ENCODE measurements around the gene RANGRF.

The RANGRF gene

GRCh38 chr17:8314797-8315763 is 26.6 kb downstream of the RANGRF start:
- DNase-seq (ENCODE audit: low read depth, low spot score) = no peak

DNA sequence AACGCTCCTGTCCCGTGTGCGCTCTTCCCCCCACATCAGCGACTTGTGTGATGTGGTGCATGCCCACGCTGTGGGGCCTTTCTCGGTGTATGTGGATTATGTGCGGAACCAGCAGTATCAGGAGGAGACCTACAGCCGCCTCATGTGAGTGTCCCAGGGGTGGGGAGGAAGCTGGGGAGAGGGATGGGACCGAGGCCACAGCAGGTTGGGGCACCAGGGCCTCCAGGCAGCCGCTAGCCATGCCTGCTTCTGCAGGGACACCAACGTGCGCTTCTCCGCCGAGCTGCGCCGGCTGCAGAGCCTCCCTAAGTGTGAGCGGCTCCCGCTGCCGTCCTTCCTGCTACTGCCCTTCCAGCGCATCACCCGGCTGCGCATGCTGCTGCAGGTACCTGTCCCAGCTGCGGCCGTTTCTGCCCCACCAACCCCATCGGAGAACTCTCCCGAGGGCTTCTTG is 27.3 kb downstream of the RANGRF start:
- DNase-seq (ENCODE audit: low read depth, low spot score) = no peak

DNA sequence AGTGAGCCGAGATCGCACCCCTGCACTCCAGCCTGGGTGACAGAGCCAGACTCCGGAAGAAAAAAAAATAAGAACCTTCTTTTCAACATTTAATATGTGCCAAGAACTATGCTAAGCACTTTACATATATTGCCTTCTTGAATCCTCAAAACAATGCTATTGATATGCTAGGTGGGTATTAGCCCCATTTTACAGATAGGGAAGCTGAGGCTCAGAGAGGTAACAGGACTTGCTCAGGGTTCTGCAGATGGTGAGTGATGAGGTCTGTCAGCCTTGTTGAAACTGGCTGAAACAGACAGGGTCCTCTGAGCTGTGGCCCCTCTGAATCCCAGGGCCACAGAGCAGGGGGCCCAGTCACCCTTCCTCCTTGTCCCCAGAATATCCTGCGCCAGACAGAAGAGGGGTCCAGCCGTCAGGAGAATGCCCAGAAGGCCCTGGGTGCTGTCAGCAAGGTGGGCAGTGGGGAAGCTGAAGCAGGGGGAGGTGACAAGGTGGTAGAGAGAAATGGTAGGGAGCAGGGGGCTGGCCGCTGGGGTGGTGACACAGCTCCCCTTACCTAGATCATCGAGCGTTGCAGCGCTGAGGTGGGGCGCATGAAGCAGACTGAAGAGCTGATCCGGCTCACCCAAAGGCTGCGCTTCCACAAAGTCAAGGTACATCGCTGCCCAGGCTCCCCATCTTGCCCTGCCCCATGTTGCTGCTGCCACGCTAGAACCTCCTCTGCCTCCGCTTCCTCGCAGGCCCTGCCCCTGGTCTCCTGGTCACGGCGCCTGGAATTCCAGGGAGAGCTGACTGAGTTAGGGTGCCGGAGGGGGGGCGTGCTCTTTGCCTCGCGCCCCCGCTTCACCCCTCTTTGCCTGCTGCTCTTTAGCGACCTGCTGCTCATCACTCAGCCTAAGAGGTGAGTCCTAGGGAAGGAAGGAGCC is 29.8 kb downstream of the RANGRF start:
- no peak for DNase-seq (ENCODE audit: low read depth, low spot score)

DNA sequence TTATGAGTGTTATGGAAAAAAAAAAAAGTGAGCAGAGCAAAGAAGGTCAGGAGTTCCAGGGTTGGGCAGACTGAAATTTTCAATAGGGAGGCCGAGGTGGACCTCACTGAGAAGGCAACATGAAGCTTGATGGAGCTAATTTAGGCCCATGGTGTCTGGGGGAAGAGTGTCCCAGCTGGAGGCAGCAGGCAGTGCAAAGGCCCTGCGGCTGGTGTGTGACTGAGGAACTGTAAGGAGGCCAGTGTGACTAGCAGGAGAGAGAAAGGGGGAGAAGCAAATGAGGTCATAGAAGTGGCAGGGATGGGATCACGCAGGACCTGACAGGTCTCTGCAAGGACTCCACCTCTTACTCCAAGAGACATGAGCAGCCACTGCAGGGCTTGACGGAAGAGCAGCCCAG is 31.8 kb downstream of the RANGRF start:
- DNase-seq (ENCODE audit: low read depth, low spot score) = no peak

DNA sequence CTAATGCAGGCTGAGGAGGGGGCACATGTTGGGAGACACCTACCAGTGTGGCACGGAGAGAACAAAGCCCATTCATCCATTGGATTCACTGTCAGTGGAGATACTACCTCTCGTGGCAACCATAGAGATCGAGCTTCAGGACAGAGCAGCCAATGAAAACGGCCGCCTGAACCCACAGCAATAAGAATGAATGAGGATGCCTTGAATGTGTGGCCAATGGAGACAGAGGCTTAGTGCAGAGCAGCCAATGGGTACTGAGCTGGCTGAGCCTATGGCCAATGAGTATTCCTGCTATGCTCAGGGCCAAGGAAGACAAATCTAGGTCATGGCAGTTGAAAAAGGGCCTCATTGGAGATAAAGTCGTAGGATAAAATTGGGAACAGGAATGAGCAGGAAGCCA is 32.5 kb downstream of the RANGRF start:
- DNase-seq (ENCODE audit: low read depth, low spot score) = no peak

GRCh38 chr17:8322061-8322460 is 33.6 kb downstream of the RANGRF start:
- DNase-seq (ENCODE audit: low read depth, low spot score) = no peak

GRCh38 chr17:8324132-8324531 is 35.7 kb downstream of the RANGRF start:
- DNase-seq (ENCODE audit: low read depth, low spot score) = no peak

GRCh38 chr17:8324923-8325322 is 36.5 kb downstream of the RANGRF start:
- DNase-seq (ENCODE audit: low read depth, low spot score) = no peak

DNA sequence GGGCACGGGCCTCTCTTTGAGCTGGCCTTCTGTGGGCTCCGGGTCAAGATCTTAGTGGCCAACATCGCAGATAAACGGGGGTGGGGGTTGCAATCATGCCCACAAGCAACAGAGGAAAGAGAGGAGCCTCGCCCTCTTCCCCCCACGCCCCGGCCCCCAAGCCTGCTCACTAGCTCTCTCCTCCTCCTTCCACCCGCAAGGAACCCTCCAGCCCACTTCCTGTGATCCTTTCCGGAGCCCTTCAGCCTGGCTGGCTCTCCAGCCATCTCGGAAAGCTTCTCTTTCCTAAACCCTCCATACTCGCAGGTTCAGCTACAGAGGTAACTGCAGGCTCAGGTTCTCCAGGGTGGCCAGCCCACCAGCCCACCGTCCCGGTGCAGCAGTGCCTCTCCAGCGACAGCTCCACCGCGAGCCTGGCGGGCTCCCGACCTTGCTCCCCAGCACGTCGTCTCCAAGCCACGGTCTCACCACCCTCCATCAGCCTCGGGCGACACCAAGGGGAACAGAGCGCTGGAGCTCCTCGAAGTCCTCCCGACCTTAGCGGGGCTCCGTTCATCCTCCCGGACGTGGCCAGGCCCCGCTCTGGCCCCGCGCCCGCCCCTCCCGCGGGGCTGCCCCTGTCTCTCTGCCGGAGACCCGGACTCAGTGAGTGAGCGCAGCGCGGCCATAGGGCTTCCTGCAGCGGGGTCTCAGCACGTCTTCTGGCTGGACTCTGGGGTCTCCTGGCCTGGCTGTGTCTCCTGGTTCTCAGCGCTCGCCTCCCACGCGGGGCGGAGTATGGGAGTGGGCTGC is 38.2 kb downstream of the RANGRF start:
- DNase-seq (ENCODE audit: low read depth, low spot score) = peak; percentile 54

GRCh38 chr17:8327303-8327649 is 38.8 kb downstream of the RANGRF start:
- DNase-seq (ENCODE audit: low read depth, low spot score) = no peak

DNA sequence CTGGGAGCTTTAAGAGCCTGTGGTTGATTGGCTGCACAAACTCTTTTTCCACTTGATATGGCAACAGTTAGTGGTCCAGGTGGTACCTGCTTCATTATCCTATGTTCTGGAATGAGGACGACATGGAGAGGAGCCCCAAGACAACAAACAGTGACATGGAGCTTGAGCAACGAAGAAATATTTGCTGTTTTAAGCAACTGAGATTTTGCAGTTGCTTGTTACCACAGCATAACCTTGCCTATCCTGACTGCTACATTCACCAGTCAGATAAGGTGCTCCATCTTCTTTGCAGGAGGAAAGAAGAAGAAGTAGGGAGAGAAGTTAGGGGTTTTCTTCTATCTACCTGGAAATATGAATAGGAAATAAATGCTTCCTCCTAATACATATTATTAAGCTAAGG is 43.7 kb downstream of the RANGRF start:
- no peak for DNase-seq (ENCODE audit: low read depth, low spot score)

GRCh38 chr17:8332688-8333087 is 44.2 kb downstream of the RANGRF start:
- peak; percentile 71 for DNase-seq (ENCODE audit: low read depth, low spot score)

GRCh38 chr17:8333281-8333680 is 44.8 kb downstream of the RANGRF start:
- no peak for DNase-seq (ENCODE audit: low read depth, low spot score)

- no peak for DNase-seq (ENCODE audit: low read depth, low spot score)
Observed at GRCh38 chr17:8337802-8338752, 49.6 kb downstream of the RANGRF start.

DNA sequence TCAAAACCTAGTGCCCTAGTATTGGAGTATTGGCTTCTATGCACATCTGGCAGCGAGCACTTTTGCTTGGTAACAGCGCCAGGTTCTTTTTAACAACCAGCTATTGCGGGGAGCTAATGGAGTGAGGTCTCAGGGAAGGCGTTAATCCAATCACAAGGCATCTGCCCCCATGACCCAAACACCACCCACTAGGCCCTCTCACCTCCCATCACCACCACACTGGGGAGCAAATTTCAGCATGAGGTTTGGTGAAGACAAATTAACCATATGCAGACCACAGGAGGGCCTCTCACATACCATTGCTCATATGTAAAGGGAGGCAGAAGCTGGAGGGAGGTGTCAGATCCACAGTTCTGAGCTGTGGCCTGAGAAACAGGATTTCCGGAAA is 50.3 kb downstream of the RANGRF start:
- no peak for DNase-seq (ENCODE audit: low read depth, low spot score)

DNA sequence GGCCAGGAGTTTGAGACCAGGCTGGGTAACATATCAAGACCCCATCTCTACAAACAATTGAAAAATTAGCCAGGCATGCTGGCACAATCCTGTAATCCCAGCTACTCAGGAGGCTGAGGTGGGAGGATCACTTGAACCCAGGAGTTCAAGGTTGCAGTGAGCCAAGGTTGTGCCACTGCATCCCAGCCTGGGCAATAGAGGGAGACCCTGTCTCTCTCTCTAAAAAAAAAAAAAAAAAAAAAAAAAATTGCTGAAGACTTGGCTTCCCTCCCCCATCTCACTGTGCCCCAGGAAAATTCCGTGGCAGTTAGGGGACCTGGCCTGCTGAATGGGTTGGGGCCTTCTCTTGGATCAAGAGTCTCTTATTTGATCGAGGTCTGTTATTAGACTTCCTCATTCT is 51.1 kb downstream of the RANGRF start, which contains the start of gene ODF4:
TSS of gene ODF4 (plus strand) at position 301 of the 400 bp plus-strand sequence. CDS start 212 bp downstream, outside the sequence.
- no peak for DNase-seq (ENCODE audit: low read depth, low spot score)

All from ELF-1 (cell line).